Ascending aorta (tissue), 2 donors: ENCODE data around the gene CLEC16A. TPM values are rescaled to one million over a fixed set of nuclear protein-coding genes. Genes with fewer than 3 reads are reported as not detected.

Experiments
- DNase-seq, 2 donors: peaks; one replicate each; pipeline ENCODE4 v3.0.0-alpha.2; 2019; ENCODE audit warnings: low spot score in 2 of 2
- H3K27ac ChIP-seq, 2 donors: fragments of 200-600 bp; sonication (generic); one replicate each; pipeline ENCODE4 v1.5.1; 2016 to 2017; ENCODE audit warnings: mild to moderate bottlenecking in 1 of 2
- H3K27me3 ChIP-seq: fragments of 200-600 bp; sonication (generic); one replicate; pipeline ENCODE4 v1.5.1; 2017
- H3K36me3 ChIP-seq, 2 donors: fragments of 200-600 bp; sonication (generic); one replicate each; pipeline ENCODE4 v1.5.1; 2016
- H3K4me1 ChIP-seq, 2 donors: fragments of 200-600 bp; sonication (generic); one replicate each; pipeline ENCODE4 v1.5.1; 2016 to 2017; ENCODE audit warnings: mild to moderate bottlenecking in 1 of 2
- H3K4me3 ChIP-seq, 2 donors: fragments of 200-600 bp; sonication (generic); one replicate each; pipeline ENCODE4 v1.5.1; 2016 to 2017; ENCODE audit warnings: mild to moderate bottlenecking in 1 of 2
- H3K9me3 ChIP-seq, 2 donors: fragments of 200-600 bp; sonication (generic); one replicate each; pipeline ENCODE4 v1.5.1; 2016
- intact Hi-C: fragments of 100-400 bp; cut with DNase I; formaldehyde crosslinking; loops from one replicate; pipeline ENCODE4 v1.15.1; 2023
- total RNA-seq: library from RNA; depleted of rRNA; stranded (reverse); fragments of >200 nt; gene quantifications from one replicate; pipeline ENCODE4 v1.1.0, GENCODE V29; 2016
- TF ChIP-seq, protein P1 (sequence below), 3 experiments: fragments of 200-600 bp in 2 of 3; fragments of 450-650 bp in 1 of 3; sonication (generic) in 2 of 3; IDR thresholded peaks; one replicate each; pipeline ENCODE4 v1.5.1; 2016 to 2019; ENCODE audit warnings: antibody characterized with exemption in 3 of 3, mild to moderate bottlenecking in 1 of 3, moderate library complexity in 1 of 3

CLEC16A gene
- total RNA-seq, 1 donor from 2014 or later, result 16.2 TPM

DNA sequence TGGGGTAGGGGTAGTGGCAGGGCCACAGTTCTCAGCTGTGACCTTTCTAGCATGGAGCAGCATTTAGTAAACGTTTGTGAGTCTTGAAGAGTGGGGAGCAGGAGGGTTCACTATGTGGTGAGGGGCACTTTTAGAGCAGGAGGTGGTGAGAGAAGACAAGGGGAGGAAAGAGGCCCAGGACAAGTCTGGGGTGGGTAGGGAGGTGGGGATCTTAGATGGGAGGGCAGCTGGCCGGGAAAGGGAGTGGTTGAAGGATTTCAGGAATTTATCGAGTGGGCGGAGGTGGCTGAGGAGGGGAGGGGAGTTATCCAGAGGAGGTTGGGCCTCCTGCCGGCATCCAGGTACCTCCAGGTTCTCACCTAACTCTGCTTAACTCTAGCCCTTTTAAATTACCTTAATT is 1.9 kb downstream of the CLEC16A start:
- Histone ChIP-seq H3K4me3 (no peak overlapping the region), H3K27ac (no peak overlapping the region), H3K27me3 (no peaks in the 10 kb centered on the region), H3K4me1 (peaks cover 10 to 37% of the 10 kb centered on the region in 2 donors), H3K36me3 (no peaks in the 10 kb centered on the region), H3K9me3 (no peaks in the 10 kb centered on the region)
- no peak for DNase-seq
- TF ChIP-seq, protein P1, sequence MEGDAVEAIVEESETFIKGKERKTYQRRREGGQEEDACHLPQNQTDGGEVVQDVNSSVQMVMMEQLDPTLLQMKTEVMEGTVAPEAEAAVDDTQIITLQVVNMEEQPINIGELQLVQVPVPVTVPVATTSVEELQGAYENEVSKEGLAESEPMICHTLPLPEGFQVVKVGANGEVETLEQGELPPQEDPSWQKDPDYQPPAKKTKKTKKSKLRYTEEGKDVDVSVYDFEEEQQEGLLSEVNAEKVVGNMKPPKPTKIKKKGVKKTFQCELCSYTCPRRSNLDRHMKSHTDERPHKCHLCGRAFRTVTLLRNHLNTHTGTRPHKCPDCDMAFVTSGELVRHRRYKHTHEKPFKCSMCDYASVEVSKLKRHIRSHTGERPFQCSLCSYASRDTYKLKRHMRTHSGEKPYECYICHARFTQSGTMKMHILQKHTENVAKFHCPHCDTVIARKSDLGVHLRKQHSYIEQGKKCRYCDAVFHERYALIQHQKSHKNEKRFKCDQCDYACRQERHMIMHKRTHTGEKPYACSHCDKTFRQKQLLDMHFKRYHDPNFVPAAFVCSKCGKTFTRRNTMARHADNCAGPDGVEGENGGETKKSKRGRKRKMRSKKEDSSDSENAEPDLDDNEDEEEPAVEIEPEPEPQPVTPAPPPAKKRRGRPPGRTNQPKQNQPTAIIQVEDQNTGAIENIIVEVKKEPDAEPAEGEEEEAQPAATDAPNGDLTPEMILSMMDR (IDR thresholded peaks at IDR 0.05), result no peak
- intact Hi-C loops, result loop anchor here (10.0 kb wide), 2 partner anchors 798 to 1852 kb away; partner anchors contain the start of genes HAPSTR1 and TXNDC11

DNA sequence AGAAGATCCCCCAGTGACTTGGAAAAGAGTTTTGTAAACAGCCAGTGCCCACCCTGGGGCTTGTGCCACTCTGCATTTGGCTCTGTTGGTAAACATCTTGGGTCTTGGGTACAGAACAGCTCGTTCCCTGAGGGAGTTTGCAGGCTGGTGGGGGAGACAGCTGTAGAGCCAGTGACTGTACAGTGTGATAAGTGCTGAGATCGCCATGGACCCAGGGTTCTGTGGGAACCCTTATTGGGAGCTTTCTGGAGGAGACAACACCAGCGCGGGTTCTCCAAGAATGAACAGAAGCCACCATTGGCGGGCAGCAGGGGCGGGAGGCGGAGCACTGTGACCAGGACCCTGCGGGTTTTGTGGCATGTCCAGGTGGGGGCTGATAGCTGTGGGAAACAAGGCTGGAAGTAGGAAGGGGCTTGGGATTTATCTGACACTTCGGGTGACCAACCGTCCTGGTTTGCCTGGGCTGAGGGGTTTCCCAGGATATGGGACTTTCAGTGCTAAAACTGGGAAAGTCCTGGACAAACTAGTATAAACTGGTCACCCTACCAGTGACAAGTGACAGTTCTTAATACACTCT is 2.9 kb downstream of the CLEC16A start:
- peaks cover 10 to 37% of the 10 kb centered on the region in 2 donors for H3K4me1 ChIP-seq
- DNase-seq, result no peak
- TF ChIP-seq, protein P1 (IDR thresholded peaks at IDR 0.05), result no peak
- no peaks in the 10 kb centered on the region for H3K9me3 ChIP-seq
- no peaks in the 10 kb centered on the region for H3K36me3 ChIP-seq
- no peak overlapping the region for H3K27ac ChIP-seq
- intact Hi-C loops, result loop anchor here (10.0 kb wide), 2 partner anchors 798 to 1852 kb away; partner anchors contain the start of genes HAPSTR1 and TXNDC11
- no peak overlapping the region for H3K4me3 ChIP-seq
- H3K27me3 ChIP-seq, result no peaks in the 10 kb centered on the region

DNA sequence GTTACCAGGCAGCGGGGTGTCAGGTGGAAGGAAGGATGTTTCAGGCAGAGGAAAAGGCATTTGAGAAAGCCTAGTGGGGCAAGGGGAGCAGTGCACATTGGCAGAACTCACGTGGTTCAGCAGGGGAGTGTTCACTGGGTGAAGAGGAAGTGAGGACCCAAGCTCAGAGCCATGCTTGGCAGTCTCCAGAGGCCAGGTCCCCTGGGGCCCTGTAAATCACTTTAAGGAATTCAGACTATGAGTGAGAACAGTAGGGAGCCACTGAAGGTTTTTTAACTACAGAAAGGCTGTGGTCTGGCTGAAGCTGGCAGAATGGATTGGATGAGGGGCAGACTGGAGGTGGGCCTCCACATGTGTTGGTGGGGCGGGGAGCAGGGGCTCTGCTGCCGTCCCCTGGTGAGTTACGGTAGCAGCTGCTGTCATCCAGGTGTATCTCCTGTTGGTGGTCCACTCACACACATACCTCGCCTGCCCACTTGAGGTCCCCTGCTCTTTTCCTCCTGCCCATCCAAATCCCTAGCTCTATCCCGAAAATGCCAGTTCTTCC is 5.1 kb downstream of the CLEC16A start:
- intact Hi-C loops, result loop anchor here (10.0 kb wide), 2 partner anchors 795 to 1855 kb away; partner anchors contain the start of genes HAPSTR1 and TXNDC11

DNA sequence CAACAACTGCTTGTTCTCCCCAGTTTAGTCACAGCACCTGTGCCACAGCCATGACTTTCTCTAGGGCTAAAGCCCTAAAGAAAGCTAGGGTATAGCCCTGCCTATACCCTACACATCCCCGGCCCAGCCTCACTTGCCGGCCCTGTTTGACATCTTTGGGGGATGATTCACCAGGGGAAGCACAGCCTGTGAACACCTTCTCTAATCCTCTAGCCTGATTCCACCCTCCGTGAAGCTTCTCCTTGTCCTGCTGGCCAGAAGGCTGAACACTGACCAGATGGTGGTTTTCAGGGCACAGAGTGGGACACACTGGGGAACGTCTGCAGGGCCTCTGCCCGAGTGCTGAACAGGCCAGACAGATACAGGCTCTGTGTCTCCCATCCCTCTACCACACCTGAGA is 6.0 kb downstream of the CLEC16A start:
- H3K4me1 ChIP-seq, result peaks cover 5 to 24% of the 10 kb centered on the region in 2 donors

More for the DNA sequence above, 5.1 kb downstream of the CLEC16A start:
- Histone ChIP-seq H3K4me3 (no peak overlapping the region), H3K27ac (peak overlapping the region in 1 of 2 donors; percentile 3), H3K36me3 (no peaks in the 10 kb centered on the region), H3K27me3 (no peaks in the 10 kb centered on the region), H3K9me3 (no peaks in the 10 kb centered on the region), H3K4me1 (peaks cover 10 to 28% of the 10 kb centered on the region in 2 donors)
- peak in 1 of 2 donors; percentile 78 for DNase-seq
- TF ChIP-seq, protein P1 (IDR thresholded peaks at IDR 0.05), result peak in 1 of 3 experiments; percentile 8

DNA sequence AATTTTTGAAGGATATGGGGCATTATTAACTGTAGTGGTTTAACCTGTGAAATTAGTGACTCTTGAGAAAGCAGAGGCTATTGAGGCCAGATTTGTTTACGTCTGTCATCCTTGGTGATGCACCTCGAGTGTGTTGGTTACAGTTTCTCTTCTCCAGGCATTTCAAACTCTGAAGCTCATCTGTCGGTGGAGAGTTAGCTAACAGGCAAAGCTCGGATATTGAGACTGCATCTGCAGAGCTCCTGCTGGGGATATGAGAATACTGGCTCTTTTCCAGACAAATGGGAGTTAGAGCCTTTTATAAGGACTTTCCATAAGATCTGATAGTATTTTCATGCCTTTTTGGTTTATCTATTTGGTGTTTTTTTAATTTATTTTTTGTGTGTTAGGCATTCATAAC is 6.7 kb downstream of the CLEC16A start:
- no peaks in the 10 kb centered on the region for H3K27me3 ChIP-seq
- TF ChIP-seq, protein P1 (IDR thresholded peaks at IDR 0.05), result no peak
- peaks cover 0 to 18% of the 10 kb centered on the region in 2 donors for H3K4me1 ChIP-seq
- no peak overlapping the region for H3K27ac ChIP-seq
- no peaks in the 10 kb centered on the region for H3K9me3 ChIP-seq
- intact Hi-C loops, result no loop called here
- DNase-seq, result no peak
- H3K4me3 ChIP-seq, result no peak overlapping the region
- no peaks in the 10 kb centered on the region for H3K36me3 ChIP-seq

More for the DNA sequence above, 6.0 kb downstream of the CLEC16A start:
- TF ChIP-seq, protein P1 (IDR thresholded peaks at IDR 0.05), result no peak
- Histone ChIP-seq H3K36me3 (no peaks in the 10 kb centered on the region), H3K27ac (no peak overlapping the region), H3K27me3 (no peaks in the 10 kb centered on the region), H3K9me3 (no peaks in the 10 kb centered on the region), H3K4me3 (no peak overlapping the region)
- intact Hi-C loops, result no loop called here
- DNase-seq, result no peak
